ENCODE data around the gene RAB5B. TPM values are rescaled to one million over a fixed set of nuclear protein-coding genes. Genes with fewer than 3 reads are reported as not detected.

The RAB5B gene
- total and polyA plus RNA-seq, 4 donors, result 64.5 to 118 (median 91.3) TPM

DNA sequence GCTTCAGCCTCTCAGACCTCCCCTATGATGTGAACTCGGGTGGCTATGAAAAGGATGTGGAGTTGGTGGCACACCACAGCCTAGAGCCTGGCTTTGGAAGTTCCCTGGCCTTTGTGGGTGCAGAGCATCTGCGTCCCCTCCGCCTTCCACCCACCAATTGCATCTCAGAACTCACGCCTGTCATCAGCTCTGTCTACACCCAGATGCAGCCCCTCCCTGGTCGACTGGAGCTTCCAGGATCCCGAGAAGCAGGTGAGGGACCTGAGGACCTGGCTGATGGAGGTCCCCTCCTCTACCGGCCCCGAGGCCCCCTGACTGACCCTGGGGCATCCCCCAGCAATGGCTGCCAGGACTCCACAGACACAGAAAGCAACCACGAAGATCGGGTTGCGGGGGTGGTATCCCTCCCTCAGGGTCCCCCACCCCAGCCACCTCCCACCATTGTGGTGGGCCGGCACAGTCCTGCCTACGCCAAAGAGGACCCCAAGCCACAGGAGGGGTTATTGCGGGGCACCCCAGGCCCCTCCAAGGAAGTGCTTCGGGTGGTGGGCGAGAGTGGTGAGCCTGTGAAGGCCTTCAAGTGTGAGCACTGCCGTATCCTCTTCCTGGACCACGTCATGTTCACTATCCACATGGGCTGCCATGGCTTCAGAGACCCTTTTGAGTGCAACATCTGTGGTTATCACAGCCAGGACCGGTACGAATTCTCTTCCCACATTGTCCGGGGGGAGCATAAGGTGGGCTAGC, 60.9 kb downstream of the RAB5B start:
- Histone ChIP-seq H3K4me1 (ENCODE audit: control insufficient read depth in 5 of 5, insufficient read depth in 5 of 5, low read length in 5 of 5) (peaks cover 0 to 2% (median 0%) of the 10 kb centered on the region in 5 donors), H3K9me3 (ENCODE audit: control insufficient read depth in 4 of 4, insufficient read depth in 3 of 4, low read length in 3 of 4) (no peaks in the 10 kb centered on the region), H3K9ac (ENCODE audit: insufficient read depth in 1 of 2, low read length in 2 of 2) (no peak overlapping the region), H3K27ac (ENCODE audit: low read depth in 1 of 2, low read length in 1 of 2) (no peak overlapping the region), H3K4me3 (no peak overlapping the region), H3K36me3 (ENCODE audit: control insufficient read depth in 4 of 4, insufficient read depth in 4 of 4, low read length in 4 of 4) (peaks cover 10 to 50% (median 22%) of the 10 kb centered on the region in 4 donors), H3K27me3 (ENCODE audit: control insufficient read depth in 3 of 3, insufficient read depth in 3 of 3, low read length in 2 of 3) (no peaks in the 10 kb centered on the region)
- TF ChIP-seq, protein P1, sequence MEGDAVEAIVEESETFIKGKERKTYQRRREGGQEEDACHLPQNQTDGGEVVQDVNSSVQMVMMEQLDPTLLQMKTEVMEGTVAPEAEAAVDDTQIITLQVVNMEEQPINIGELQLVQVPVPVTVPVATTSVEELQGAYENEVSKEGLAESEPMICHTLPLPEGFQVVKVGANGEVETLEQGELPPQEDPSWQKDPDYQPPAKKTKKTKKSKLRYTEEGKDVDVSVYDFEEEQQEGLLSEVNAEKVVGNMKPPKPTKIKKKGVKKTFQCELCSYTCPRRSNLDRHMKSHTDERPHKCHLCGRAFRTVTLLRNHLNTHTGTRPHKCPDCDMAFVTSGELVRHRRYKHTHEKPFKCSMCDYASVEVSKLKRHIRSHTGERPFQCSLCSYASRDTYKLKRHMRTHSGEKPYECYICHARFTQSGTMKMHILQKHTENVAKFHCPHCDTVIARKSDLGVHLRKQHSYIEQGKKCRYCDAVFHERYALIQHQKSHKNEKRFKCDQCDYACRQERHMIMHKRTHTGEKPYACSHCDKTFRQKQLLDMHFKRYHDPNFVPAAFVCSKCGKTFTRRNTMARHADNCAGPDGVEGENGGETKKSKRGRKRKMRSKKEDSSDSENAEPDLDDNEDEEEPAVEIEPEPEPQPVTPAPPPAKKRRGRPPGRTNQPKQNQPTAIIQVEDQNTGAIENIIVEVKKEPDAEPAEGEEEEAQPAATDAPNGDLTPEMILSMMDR (IDR thresholded peaks at IDR 0.05; ENCODE audit: control extremely low read depth, extremely low read depth), result no peak
- ATAC-seq (ENCODE audit: insufficient read depth, low FRiP score), result no peak
- 88 to 89% methylated on average over 21 of the region's 21 CpGs for WGBS, 2 donors
- DNase-seq, result no peak

DNA sequence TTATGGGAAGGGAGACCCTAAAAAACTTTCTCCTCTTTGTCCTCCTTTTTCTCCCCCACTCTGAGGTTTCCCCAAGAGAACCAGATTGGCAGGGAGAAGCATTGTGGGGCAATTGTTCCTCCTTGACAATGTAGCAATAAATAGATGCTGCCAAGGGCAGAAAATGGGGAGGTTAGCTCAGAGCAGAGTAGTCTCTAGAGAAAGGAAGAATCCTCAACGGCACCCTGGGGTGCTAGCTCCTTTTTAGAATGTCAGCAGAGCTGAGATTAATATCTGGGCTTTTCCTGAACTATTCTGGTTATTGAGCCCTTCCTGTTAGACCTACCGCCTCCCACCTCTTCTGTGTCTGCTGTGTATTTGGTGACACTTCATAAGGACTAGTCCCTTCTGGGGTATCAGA, 63.3 kb downstream of the RAB5B start:
- 47 to 66% methylated on average over 2 of the region's 2 CpGs for WGBS, 2 donors
- Histone ChIP-seq H3K9ac (ENCODE audit: insufficient read depth in 1 of 2, low read length in 2 of 2) (no peak overlapping the region), H3K9me3 (ENCODE audit: control insufficient read depth in 4 of 4, insufficient read depth in 3 of 4, low read length in 3 of 4) (no peaks in the 10 kb centered on the region), H3K4me3 (no peak overlapping the region), H3K36me3 (ENCODE audit: control insufficient read depth in 4 of 4, insufficient read depth in 4 of 4, low read length in 4 of 4) (peaks cover 10 to 35% (median 21%) of the 10 kb centered on the region in 4 donors), H3K4me1 (ENCODE audit: control insufficient read depth in 5 of 5, insufficient read depth in 5 of 5, low read length in 5 of 5) (peaks cover 0 to 4% (median 0%) of the 10 kb centered on the region in 5 donors), H3K27me3 (ENCODE audit: control insufficient read depth in 3 of 3, insufficient read depth in 3 of 3, low read length in 2 of 3) (no peaks in the 10 kb centered on the region), H3K27ac (ENCODE audit: low read depth in 1 of 2, low read length in 1 of 2) (no peak overlapping the region)
- TF ChIP-seq, protein P1 (IDR thresholded peaks at IDR 0.05; ENCODE audit: control extremely low read depth, extremely low read depth), result no peak
- no peak for ATAC-seq (ENCODE audit: insufficient read depth, low FRiP score)
- no peak for DNase-seq

DNA sequence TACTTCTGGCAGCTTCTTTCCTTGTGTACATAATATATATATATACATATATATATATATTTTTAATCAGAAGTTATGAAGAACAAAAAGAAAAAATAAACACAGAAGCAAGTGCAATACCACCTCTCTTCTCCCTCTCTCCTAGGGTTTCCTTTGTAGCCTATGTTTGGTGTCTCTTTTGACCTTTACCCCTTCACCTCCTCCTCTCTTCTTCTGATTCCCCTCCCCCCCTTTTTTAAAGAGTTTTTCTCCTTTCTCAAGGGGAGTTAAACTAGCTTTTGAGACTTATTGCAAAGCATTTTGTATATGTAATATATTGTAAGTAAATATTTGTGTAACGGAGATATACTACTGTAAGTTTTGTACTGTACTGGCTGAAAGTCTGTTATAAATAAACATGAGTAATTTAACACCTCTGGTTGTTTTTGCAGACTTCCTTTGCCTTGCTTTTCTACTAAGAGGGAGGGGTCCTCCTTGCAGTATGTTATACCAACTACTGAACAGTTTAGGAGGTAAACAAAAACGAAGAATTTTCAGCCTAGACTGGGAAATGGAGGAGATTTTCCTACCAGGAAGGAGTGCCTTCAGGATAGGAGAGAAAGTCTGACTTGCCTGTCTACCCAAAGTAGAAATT, 64.3 kb downstream of the RAB5B start:
- H3K27ac ChIP-seq (ENCODE audit: low read depth in 1 of 2, low read length in 1 of 2), result no peak overlapping the region
- TF ChIP-seq, protein P1 (IDR thresholded peaks at IDR 0.05; ENCODE audit: control extremely low read depth, extremely low read depth), result no peak
- peaks cover 0 to 9% (median 7%) of the 10 kb centered on the region in 5 donors for H3K4me1 ChIP-seq (ENCODE audit: control insufficient read depth in 5 of 5, insufficient read depth in 5 of 5, low read length in 5 of 5)
- WGBS, 2 donors, result 58 to 68% methylated on average over 2 of the region's 2 CpGs
- peaks cover 9 to 30% (median 15%) of the 10 kb centered on the region in 4 donors for H3K36me3 ChIP-seq (ENCODE audit: control insufficient read depth in 4 of 4, insufficient read depth in 4 of 4, low read length in 4 of 4)
- H3K9me3 ChIP-seq (ENCODE audit: control insufficient read depth in 4 of 4, insufficient read depth in 3 of 4, low read length in 3 of 4), result no peaks in the 10 kb centered on the region
- ATAC-seq (ENCODE audit: insufficient read depth, low FRiP score), result no peak
- H3K9ac ChIP-seq (ENCODE audit: insufficient read depth in 1 of 2, low read length in 2 of 2), result no peak overlapping the region
- H3K4me3 ChIP-seq, result no peak overlapping the region
- no peak for DNase-seq
- no peaks in the 10 kb centered on the region for H3K27me3 ChIP-seq (ENCODE audit: control insufficient read depth in 3 of 3, insufficient read depth in 3 of 3, low read length in 2 of 3)

Data from lung (tissue), 12 donors.